HG02973 (cell line): ENCODE measurements around the gene FOXK1.

Experiments used
- ATAC-seq: cut with Tn5 transposase; IDR thresholded peaks from one replicate; pipeline ENCODE4 v1.9.1; 2021; ENCODE audit warnings: moderate library complexity; ENCODE audit not compliant: unreplicated experiment

FOXK1 gene

DNA sequence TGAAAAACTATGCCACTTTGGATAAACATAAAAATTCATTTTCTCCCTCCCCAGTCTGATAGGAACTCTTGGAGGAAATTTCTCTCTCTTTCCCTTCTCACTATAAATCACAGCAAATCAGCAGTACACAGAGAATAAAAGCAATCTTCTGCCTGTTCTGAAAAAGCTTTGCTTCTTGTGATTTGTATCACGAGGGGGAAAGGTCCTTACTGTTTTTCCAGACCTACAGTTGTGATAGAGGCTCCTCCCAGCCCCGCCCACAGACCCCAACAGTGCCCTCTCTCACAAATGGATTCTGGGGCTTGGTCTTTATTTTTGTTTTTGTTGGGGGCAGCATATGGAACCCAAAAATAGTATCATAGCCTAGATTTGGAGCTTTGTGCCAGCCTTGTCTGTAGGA is 12.2 kb downstream of the FOXK1 start:
- ATAC-seq, result no peak

DNA sequence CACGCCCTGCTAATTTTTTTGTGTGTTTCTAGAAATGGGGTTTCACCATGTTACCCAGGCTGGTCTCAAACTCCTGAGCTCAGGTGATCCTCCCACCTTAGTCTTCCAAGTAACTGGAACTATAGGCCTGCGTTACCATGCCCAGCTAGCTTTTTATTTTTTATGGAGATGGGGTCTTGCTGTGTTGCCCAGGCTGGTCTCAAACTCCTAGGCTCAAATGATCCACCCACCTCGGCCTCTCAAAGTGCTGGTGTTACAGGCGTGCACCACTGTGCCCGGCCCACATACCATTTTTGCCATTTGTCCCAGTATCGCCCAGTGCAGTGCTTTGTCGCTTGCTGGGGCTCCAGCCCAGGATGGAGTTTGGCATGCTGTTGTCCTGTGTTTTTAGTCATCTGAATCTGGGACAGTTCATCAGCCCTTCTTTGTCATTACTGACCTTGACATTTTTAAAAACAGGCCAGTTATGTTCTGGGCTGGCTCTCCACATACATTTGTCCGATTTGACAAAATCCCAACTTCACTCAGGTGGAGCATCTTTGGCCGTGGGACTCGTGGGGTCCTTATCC is 16.7 kb downstream of the FOXK1 start:
- no peak for ATAC-seq

DNA sequence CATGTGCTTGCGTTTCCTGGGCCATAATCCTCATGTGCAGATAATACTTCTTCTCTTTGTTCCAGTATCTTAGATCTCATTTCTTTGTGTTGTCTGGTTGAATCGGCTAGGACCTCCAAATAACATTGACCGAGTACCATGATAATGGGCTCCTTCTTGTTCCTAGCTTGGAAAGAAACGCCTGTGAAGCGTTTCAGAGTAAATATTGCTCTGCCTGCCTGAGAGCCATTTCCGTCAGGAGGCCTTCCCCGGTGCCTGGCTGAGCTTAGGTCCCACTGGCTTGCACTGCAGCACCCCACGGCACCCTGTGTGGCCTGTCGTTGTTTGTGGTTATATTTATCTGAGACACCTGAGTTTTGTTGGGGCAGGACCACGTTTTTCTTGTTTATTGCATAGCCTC is 17.7 kb downstream of the FOXK1 start:
- ATAC-seq, result no peak

DNA sequence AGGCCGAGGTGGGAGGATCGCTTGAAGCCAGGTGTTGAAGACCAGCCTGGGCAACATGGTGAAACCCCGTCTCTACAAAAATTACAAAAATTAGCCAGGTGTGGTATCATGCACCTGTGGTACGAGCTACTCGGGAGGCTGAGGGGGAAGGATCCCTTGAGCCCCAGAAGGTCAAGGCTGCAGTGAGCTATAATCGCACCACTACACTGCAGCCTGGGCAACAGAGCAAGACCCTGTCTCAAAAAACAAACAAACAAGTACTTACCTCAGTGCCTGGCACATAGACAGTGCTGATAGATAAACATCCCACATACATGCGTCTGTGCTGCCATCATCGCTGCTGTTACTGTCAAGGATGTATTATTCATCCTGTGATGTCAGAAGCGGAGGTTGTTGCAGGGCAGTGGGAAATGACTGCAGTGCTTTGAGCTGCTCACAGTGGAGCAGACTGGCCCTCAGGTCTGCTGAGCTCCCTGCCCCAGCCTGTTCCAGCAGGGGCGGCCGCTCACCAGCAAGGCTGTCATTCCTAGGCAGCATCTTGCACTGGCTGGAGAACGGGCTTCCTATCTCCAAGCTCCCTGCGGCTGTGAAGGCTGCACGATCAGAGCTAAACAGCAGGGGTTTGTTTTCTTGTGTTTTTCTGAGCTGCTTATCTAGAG is 18.6 kb downstream of the FOXK1 start:
- ATAC-seq, result no peak

DNA sequence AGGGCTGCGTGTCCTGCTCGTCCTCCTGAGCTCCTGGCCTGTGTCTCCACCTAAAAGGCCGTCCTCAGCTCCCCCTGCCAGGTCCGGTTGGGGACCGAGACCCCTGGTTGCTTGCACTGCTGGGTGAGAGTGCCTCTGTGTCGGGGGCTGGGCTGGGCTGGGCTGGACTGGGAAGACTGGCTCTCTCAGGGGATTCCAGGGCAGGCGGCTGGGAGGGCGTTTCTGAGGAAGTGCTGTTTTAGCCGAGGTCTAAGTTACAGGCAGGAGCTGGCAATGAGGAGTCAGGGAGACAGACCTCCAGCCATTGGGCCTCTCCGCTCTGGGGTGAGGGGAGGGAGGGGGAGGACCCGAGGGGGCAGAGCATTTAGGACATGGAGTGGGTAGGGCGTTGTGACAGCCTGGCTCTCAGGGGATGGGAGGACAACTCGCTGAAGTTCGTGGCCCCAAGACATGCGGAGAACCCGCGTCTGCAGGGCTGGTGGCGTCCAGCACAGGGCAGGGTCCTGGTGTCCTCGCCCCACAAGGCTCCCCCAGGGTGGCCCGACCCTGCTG is 20.9 kb downstream of the FOXK1 start:
- no peak for ATAC-seq

DNA sequence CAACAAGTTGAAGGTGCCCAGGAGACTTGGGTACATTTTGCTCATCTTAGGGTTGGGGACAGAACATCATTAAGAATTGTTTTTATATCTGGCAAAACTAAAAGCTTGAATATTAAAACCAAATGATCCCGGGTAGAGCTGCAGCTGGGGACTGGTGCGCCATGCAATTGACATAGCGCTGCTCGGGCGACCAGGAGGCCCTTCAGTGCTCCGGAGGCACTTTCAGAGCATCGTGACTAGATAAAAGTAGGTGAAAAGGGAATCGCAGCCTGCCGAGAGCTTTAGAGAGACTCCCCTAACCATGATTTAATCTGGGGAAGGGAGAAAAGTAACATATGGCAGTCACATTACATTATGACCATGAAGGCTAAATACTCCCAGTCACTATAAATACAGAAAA is 21.4 kb downstream of the FOXK1 start:
- no peak for ATAC-seq

DNA sequence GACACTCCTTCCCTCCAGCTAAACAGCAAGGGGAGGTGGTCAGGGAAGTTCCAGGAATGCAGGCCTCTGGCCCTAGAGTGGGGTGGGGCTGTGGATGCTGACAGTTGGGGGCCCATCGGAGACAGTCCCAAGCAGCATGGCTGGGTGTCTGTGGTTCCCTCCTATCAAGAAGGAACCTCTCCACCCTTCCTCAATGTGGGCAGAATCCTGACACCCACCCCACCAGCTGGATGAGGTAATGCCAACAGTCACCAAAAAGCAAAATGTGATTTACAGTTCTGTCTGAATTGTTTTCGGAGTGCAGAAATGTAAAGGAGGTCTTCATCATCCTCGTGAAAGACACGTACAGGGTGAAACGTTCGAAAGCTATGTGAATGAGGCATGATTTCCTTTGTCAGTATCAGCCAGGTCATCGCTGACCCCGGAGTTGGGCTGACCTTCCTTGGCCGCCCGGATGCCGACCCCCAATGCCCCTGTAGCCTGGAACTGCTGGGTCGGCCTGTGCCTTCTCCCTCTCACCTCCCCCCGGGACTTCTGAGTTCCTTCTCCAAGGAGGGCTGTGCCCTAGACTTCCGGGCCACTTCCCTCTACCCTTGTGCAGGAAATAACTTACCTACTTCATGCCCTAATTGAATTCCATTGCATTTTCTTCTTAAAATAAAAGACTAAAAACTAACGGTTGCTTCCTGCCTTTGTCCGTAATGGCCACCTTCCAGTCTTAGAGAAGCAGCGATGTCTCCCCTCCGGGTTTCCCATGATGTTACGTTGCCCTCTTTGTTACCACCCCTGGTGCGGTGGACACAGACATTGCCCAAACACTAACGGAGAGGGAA is 24.5 kb downstream of the FOXK1 start:
- no peak for ATAC-seq

DNA sequence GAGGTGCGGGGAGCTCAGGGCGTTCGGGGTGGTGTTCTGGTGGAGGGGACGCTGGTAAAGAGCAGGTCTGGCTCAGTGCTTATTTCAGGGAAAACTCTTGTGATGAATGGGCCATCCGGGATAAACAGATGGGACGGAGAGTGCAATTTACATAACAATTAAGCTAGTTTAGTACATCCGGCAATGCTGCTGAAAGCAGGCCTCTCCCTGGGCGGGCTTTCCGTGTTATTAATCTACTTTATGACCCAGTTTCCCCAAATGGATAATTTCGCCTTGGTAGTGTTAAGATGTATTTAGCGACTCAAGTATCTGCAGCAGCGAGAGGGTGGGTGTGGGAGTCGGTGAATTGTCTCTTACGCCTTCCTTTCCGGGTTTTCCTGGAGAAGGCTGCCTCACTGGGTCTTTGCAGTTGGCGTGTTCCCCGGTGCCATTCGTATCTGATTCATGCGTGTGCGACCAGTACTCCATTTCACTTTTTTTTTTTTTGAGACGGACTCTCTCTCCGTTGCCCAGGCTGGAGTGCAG is 25.2 kb downstream of the FOXK1 start:
- ATAC-seq, result no peak

DNA sequence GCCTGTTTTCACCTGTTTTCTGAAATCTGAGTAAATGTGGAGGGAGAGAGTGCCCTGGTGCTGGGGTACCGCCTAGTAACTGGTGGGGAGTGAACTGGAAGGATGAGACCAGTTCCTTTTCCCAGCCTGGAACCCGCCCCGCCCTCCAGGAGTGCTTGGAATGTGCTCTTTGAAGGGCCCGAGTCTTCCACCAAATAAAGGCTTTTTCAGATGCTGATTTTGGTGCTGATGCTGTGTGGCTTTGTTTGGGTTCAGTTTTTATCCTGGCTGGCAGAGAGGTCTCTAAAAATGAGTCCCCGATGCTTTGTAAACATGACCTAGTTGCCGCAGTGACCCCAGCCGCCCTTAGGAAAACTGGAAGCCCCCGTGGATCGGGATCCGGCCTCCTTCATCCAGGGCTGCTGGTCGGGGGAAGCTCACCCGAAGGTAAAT is 25.9 kb downstream of the FOXK1 start:
- ATAC-seq, result no peak

DNA sequence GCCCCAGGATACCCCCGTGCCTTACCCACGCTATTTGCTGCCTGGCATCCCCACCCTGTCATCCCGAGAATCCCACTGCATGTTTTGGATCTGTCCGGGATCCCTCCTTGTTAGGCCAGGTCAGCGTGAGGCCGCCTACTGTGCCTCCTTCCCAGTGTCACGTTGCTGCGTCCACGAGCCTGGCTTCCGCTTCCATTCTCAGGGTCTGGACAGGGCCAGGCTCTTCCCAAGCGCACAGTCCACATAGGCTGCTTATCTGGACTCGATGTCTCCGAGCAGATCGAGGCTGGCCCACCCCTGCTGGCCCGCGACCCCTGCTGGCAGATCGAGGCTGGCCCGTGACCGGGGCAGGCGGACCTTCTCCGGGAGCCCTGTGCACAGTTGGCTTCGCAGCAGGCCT is 27.1 kb downstream of the FOXK1 start:
- no peak for ATAC-seq

DNA sequence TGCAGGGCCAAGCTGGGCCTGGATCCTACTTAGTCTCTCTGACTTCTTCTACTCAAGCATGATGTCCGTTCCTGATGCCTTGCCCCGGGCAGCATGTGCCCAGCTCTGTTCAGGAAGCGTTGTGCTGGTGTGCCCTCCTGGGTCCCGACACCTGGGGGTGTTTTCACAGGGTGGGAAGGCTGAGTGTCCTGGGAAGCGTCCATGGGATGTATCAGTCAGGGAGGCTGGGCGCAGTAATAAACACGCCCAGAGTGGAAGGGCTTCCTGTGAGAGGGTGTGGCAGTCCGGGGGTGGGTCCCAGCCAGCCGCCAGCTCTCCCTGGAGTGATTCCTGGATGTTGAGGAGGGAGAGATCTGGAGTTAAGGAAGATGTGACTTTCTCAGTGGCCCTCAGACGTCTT is 29.0 kb downstream of the FOXK1 start:
- no peak for ATAC-seq

DNA sequence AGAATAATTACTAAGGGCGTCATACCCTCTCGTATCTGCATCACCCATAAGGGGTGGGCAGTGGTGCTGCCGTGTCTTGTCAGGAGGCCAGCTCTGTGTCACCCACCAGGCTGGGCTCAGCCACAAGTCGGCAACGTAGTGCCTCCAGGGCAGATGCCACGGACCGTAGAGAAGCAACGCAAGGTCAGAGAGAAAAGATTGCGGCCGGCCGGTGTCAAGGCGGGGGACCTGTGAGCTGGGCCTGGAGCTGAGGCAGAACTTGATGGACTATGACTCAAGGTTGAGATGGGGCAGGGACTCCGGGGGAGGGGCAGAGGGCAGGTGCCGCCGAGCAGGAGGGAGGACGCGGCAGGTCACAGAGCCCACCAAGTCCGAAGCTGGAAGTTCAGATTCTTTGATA is 29.5 kb downstream of the FOXK1 start:
- ATAC-seq, result no peak

DNA sequence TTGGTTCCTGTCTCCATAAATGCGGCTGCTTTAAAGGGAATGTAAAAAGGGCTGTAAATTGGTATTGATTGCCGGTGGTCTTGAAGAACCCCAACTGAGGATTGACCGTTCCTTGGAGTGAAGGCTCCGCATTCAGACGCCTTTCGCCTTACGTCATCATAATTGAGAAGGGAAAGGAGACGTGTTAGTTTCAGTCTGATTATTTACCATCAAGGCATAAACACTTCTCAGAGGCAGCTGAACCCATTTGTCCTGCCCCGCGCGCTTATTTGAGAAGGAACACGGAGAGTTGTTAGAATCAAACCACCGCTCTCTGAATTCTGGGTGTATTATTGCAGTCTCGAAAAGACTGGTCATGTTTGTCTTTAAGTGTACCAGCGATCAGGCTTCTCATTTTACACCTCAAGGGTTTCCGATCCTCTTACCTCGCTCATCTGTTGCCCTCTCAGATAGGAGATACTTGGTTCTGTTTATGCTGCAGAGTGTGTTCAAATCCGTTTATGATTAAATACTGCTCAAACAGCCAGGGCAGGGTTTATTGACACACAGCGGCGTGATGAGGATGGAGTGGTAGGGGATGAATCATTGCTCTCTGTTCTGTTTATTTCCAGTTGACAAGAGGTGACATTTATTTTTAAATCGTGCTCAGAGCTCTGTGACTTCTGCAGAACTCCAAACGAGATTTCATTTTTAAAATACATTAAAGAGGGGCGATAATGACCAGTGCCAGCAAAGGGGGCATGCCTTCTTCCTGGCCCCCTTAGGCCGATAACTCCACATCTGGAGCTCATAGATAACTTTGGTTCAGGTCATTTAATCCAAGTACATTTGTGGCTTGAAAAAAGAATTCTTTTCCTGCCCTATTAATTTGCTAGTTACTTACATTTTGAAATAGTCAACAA is 30.4 kb downstream of the FOXK1 start:
- peak; percentile 46 for ATAC-seq

DNA sequence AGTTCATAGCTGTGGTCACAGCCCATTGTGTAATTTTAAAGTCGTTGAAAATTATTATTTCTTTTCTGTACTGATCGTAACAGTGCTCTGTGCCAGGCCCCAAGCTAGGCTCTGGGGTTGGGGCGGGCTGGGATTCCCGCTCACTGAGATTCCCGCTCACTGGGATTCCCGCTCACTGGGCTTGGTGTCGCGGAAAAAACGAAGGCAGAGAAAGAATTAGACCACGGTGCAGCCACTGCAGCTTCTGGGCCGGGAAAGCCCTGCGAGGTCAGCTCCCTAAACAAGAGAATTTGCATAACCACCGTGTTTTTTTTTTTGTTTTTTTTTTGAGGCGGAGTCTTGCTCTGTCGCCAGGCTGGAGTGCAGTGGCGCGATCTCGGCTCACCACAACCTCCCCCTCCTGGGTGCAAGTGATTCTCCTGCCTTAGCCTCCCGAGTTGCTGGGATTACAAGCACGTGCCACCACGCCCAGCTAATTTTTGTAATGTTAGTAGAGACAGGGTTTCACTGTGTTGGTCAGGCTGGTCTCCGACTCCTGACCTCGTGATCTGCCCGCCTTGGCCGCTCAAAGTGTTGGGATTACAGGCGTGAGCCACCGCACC is 31.2 kb downstream of the FOXK1 start:
- ATAC-seq, result peak; percentile 44

DNA sequence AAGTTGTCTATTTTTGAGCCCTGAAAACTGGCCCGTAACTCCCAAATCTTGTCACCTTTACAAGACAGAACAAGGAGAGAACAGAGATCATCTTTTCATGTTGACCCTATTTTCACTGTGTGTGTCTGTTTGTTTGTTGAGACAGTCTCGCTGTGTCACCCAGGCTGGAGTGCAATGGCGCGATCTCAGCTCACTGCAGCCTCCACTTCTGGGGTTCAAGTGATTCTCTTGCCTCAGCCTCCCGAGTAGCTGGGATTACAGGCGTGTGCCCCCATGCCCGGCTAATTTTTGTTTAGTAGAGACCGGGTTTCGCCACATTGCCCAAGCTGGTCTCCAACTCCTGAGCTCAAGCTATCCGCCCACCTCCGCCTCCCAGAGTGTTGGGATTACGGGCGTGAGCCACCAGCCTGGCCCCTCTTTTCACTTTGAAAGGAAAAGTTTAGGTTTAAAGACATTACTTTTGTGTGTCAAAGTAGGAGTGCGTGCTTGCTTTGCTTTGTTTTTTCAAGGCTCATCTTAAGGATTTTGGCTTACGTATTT is 32.1 kb downstream of the FOXK1 start:
- ATAC-seq, result no peak

DNA sequence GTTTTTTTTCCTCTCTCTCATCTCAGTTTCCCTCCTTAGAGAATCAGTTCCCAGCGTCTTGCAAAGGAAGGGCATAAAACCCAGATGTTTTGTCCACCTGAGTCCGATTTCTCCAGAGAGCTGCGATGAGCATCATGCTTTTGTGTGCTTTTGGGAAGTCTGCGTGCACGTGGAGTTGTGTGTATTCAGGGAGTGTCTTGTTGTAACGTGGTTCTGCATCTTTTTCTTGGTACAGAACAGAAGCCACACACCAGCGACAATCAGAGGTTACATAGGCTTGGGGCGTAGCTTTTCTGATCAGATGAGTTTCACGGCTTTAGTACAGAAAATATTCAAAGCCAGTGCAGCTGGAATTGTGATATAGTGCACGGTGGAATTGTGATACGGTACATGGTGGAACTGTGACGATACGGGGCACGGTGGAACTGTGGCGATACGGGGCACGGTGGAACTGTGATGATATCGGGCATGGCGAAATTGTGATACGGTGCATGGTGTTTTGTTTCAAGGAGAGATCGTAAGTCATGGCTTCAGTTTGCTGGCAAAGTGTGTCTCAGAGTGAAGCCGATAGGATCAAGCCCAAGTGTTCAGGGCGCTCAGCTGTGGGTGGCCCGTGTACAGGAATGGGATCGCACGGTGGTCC is 32.8 kb downstream of the FOXK1 start:
- ATAC-seq, result no peak

DNA sequence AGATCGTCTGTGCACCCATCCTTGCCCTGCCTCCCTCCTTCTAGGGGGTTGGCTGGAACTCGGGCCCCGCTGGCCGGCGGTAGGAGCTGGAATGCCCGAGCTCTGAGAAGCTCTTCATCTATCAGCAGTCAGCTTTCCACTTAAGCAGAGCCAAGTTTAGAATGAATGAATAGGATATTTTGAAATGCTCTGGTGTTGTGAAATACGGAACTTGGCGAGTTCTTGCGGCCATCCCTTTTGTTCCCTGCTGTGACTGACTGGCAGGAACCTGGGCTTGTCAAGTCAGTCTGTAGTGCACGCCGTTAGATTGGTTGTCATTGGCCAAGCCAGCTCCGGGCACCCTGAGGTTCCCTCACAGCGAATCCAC is 33.3 kb downstream of the FOXK1 start:
- ATAC-seq, result no peak

DNA sequence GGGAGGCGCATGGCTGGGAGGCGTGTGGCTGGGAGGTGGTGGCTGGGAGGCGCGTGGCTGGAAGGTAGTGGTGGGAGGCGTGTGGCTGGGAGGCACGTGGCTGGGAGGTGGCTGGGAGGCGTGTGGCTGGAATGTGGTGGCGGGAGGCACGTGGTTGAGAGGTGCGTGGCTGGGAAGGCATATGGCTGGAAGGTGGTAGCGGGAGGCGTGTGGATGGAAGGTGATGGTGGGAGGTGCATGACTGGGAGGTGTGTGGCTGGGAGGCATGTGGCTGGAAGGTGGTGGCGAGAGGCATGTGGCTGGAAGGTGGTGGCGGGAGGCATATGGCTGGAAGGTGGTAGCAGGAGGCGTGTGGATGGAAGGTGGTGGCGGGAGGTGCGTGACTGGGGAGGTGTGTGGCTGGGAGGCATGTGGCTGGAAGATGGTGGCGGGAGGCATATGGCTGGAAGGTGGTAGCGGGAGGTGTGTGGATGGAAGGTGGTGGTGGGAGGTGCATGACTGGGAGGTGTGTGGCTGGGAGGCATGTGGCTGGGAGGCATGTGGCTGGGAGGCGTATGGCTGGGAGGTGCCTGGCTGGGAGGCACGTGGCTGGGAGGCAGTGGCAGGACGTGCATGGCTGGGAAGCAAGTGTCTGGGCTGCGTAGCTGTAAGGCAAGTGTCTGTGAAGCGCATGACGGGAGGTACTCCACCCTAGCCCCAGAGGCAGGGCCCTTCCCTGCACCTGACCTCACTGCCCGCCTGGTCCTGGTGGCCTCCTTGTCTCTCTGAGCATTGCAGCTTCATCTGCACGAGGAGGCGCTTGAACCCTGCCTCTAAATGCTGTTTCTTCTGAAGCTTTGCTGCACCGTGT is 35.1 kb downstream of the FOXK1 start:
- ATAC-seq, result no peak

DNA sequence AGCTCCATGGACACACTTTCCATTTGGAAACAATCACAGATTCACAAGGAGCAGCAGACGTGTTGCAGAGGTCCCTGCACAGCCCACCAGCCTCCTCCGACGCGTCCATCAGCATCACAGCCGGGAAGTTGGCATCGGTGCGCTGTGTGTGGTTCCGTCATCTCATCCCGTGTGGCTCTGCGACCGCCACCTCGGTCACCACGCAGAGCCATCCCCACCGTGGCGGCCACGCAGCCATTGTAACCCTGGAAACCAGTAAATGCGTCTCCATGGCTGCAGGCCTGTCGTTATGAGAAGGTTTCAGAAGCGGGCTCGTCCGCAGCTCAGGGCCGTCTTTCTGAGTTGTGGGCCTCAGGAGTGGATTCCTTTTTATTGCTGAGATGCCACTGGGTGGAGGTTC is 36.0 kb downstream of the FOXK1 start:
- no peak for ATAC-seq
